HL-60 (cell line): Measurements from ENCODE around the gene ITGAE.
"Not testable (repeated sequence)": the region's sequence is repeated elsewhere in the genome, so short reads cannot be mapped to it uniquely, and the experiment has no call there.

ENCODE experiments used
- DNase-seq, 2 experiments: peaks; one replicate each; pipeline ENCODE4 v3.0.0-alpha.2; 2010 to 2020; ENCODE audit warnings: low read depth in 1 of 2, low spot score in 1 of 2
- H3K27ac ChIP-seq: fragments of 250-450 bp; sonication (Bioruptor Pico); replicated peaks from 2 replicates; pipeline ENCODE4 v1.5.1; 2020; ENCODE audit warnings: mild to moderate bottlenecking, moderate library complexity
- H3K27me3 ChIP-seq: fragments of 250-450 bp; sonication (Bioruptor Pico); 2 replicates; pipeline ENCODE4 v1.5.1; 2021; ENCODE audit warnings: mild to moderate bottlenecking, moderate library complexity; ENCODE audit not compliant: insufficient read depth, poor library complexity, severe bottlenecking
- H3K4me3 ChIP-seq: replicated peaks from 2 replicates; pipeline ENCODE4 v1.5.1; 2011; ENCODE audit warnings: mild to moderate bottlenecking, control low read depth, low read length; ENCODE audit not compliant: insufficient read depth
- GABPA ChIP-seq: IDR thresholded peaks from 2 replicates; pipeline ENCODE4 v1.6.1; 2012; ENCODE audit warnings: low read depth
- POLR2AphosphoS5 ChIP-seq: IDR thresholded peaks from 2 replicates; pipeline ENCODE4 v1.6.1; 2012; ENCODE audit warnings: low read depth
- REST ChIP-seq: IDR thresholded peaks from 2 replicates; pipeline ENCODE4 v1.6.1; 2012; ENCODE audit warnings: low read depth; ENCODE audit not compliant: insufficient replicate concordance
- TF ChIP-seq, protein P1 (sequence below): IDR thresholded peaks from one replicate; pipeline ENCODE4 v1.5.1; 2011; ENCODE audit warnings: low read length, control low read depth, inconsistent platforms; ENCODE audit not compliant: insufficient read depth

The ITGAE gene

GRCh38 chr17:3846437-3847164 is 45.6 kb upstream of the ITGAE start:
- Histone ChIP-seq H3K27ac (0 out of 2 replicates have a peak overlapping the region, but pooled peaks have one; percentile 28), H3K4me3 (no peak overlapping the region), H3K27me3 (no peaks in the 10 kb centered on the region)
- TF ChIP-seq, protein P1, sequence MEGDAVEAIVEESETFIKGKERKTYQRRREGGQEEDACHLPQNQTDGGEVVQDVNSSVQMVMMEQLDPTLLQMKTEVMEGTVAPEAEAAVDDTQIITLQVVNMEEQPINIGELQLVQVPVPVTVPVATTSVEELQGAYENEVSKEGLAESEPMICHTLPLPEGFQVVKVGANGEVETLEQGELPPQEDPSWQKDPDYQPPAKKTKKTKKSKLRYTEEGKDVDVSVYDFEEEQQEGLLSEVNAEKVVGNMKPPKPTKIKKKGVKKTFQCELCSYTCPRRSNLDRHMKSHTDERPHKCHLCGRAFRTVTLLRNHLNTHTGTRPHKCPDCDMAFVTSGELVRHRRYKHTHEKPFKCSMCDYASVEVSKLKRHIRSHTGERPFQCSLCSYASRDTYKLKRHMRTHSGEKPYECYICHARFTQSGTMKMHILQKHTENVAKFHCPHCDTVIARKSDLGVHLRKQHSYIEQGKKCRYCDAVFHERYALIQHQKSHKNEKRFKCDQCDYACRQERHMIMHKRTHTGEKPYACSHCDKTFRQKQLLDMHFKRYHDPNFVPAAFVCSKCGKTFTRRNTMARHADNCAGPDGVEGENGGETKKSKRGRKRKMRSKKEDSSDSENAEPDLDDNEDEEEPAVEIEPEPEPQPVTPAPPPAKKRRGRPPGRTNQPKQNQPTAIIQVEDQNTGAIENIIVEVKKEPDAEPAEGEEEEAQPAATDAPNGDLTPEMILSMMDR = no peak
- TF ChIP-seq REST (no peak), POLR2AphosphoS5 (no peak)
- no peak for DNase-seq

DNA sequence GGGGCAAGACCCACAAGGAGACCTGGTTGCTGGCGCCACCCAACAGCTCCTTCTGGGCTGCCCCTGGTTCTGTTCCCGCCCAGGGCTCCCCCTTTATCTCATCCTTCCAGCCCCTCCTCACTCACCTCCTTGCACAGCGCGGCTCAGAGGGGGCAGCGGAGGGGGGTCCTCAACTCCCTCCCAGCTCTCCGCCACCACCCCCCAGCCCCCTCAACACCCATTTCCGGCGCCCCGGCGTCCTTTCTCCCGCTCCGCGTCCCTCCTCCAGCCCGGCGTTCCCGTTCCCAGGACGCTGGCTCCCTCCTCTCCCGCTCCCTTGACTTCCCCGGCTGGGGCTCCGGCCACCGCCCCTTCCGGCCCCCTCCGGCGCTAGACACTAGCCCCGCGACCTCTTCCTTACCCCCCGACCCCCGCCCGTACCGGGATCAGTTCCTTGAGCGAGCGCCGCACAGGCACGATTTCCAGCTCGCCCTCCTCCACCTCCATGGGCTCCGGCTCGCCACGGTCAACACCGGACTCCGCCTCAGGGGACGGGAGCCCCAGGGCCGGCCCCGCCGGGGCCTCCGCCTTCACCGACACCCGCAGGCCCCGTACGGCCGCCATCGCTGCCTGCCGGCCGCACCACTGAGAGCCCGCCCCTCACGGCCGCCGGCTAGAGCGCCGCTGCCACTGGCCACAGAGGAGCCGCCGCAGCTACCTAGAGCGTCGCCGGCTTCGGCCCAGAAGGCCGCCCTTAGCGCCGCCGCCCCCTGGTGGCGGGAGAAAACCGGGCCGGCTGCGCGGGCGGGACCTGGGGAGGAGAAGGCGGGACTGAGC is 44.8 kb upstream of the ITGAE start, which contains the start of gene NCBP3:
TSS of gene NCBP3 (minus strand) at position 626 of the 816 bp plus-strand sequence. CDS start at position 603, 23 bp downstream.
- H3K4me3 ChIP-seq = peak within 1 kb of the TSS; percentile 77
- DNase-seq = peak; percentile 74 to 75
- TF ChIP-seq, protein P1 = peak; percentile 20
- TF ChIP-seq REST = no peak
- H3K27ac ChIP-seq = peak within 1 kb of the TSS; percentile 90
- H3K27me3 ChIP-seq = no peaks in the 10 kb centered on the region

DNA sequence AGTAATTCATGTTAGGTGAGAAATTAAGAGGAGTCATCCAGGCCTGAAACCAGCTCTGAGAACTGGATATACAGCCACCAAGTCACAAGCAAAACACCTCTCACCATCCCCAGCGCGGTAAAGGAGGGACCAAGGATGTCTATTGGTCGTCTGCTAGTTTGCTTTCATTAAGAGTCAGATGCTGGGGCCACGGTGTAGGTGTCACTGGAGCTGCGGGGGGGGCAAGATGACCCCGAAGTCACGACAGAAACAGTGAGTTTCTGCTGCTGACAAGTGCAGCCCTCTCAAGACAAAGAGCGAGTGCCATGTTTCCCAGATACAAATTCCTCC is 44.3 kb upstream of the ITGAE start:
- no peak for DNase-seq
- peak overlapping the region; percentile 90 for H3K27ac ChIP-seq
- peak overlapping the region; percentile 77 for H3K4me3 ChIP-seq
- no peak for TF ChIP-seq REST
- TF ChIP-seq GABPA = no peak
- no peaks in the 10 kb centered on the region for H3K27me3 ChIP-seq

DNA sequence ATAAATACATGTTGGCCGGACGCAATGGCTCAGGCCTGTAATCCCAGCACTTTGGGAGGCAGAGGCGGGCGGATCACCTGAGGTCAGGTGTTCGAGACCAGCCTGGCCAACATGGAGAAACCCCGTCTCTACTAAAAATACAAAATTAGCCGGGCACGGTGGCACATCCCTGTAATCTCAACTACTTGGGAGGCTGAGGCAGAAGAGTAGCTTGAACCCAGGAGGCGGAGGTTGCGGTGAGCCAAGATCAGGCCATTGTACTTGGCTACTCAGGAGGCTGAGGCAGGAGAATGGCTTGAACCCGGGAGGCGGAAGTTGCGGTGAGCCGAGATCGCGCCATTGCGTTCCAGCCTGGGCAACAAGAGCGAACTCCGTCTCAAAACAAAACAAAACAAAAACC is 43.6 kb upstream of the ITGAE start:
- peak overlapping the region; percentile 77; the same call in 1 of the 2 replicates for H3K4me3 ChIP-seq
- not testable (repeated sequence) for H3K27ac ChIP-seq, DNase-seq, H3K27me3 ChIP-seq
